Endothelial cell of umbilical vein (primary cell): Measurements from ENCODE around the gene BMPR1B. TPM values are rescaled to one million over a fixed set of nuclear protein-coding genes. Genes with fewer than 3 reads are reported as not detected.

Experiments used
- BruUV-seq: library from RNA; stranded (reverse); fragments of 400-500 nt; replicated peaks from 2 replicates; lab custom pipeline; 2021; lab: Mats Ljungman, UMichigan
- CTCF ChIA-PET: fragments of 300-600, 350-600 bp; sonication (Branson Sonifier 250); formaldehyde crosslinking; loops from one replicate; lab custom pipeline; 2021; ENCODE audit warnings: antibody characterized with exemption, inconsistent platforms; lab: Charles Lee
- POLR2A ChIA-PET: fragments of 300-600, 350-600 bp; sonication (Branson Sonifier 250); formaldehyde crosslinking; loops from one replicate; lab custom pipeline; 2021; ENCODE audit warnings: antibody characterized with exemption, inconsistent platforms; lab: Charles Lee
- DNase-seq: peaks from one replicate; pipeline ENCODE4 v3.0.0-alpha.2; 2011; ENCODE audit warnings: low read depth, low spot score
- FAIRE-seq: peaks from 2 replicates; lab custom pipeline; 2011; peaks lifted over from hg19 to GRCh38; lab: Jason Lieb, UNC
- H2AFZ ChIP-seq: 2 replicates; pipeline ENCODE4 v1.6.0; 2012; ENCODE audit warnings: low read depth, low read length, control low read depth, inconsistent platforms
- H3K27ac ChIP-seq: 2 replicates; pipeline ENCODE4 v1.5.1; 2011; ENCODE audit warnings: low read depth, mild to moderate bottlenecking, control low read depth, low read length, moderate library complexity; ENCODE audit not compliant: insufficient read depth
- H3K27me3 ChIP-seq, 2 experiments: 2 replicates each; pipeline versions ENCODE4 v1.6.0 to v1.6.1; 2011; ENCODE audit warnings: low read length in 2 of 2, mixed read lengths in 1 of 2; ENCODE audit not compliant: control insufficient read depth in 2 of 2, insufficient read depth in 2 of 2
- H3K36me3 ChIP-seq, 2 experiments: 2 replicates in 1 of 2; 3 replicates in 1 of 2; pipeline ENCODE4 v1.5.1; 2011; ENCODE audit warnings: low read length in 2 of 2, mild to moderate bottlenecking in 1 of 2, moderate library complexity in 1 of 2; ENCODE audit not compliant: control insufficient read depth in 2 of 2, insufficient read depth in 2 of 2; ENCODE audit errors: extremely low read depth in 1 of 2
- H3K4me1 ChIP-seq: 3 replicates; pipeline ENCODE4 v1.5.1; 2011; ENCODE audit warnings: mild to moderate bottlenecking, low read length; ENCODE audit not compliant: control insufficient read depth, insufficient read depth; ENCODE audit errors: extremely low read depth
- H3K4me2 ChIP-seq: 2 replicates; pipeline ENCODE4 v1.6.1; 2011; ENCODE audit warnings: low read length, control low read depth, mixed read lengths; ENCODE audit not compliant: insufficient read depth
- H3K4me3 ChIP-seq, 3 experiments: fragments of 200-600 bp in 1 of 3; sonication (generic), shearing (Covaris generic) in 1 of 3; replicated peaks in 1 of 3; 2 replicates each; pipeline ENCODE4 v1.5.1; 2011 to 2016; ENCODE audit warnings: control low read depth in 3 of 3, low read length in 3 of 3, mild to moderate bottlenecking in 2 of 3, inconsistent platforms in 1 of 3, low read depth in 1 of 3, moderate library complexity in 1 of 3; ENCODE audit not compliant: insufficient read depth in 1 of 3
- H3K79me2 ChIP-seq: 2 replicates; pipeline ENCODE4 v1.6.0; 2012; ENCODE audit warnings: low read length, inconsistent platforms; ENCODE audit not compliant: control insufficient read depth, insufficient read depth
- H3K9ac ChIP-seq: replicated peaks from 2 replicates; pipeline ENCODE3; 2011; ENCODE audit warnings: low read length, control low read depth; ENCODE audit not compliant: insufficient read depth; ENCODE audit errors: extremely low read depth
- H3K9me1 ChIP-seq: replicated peaks from 3 replicates; pipeline ENCODE4 v1.6.0; 2011; ENCODE audit warnings: mild to moderate bottlenecking, low read length; ENCODE audit not compliant: control insufficient read depth, insufficient read depth; ENCODE audit errors: extremely low read depth
- H3K9me3 ChIP-seq: replicated peaks from 2 replicates; pipeline ENCODE4 v1.5.1; 2012; ENCODE audit warnings: low read length, inconsistent platforms; ENCODE audit not compliant: control insufficient read depth, insufficient read depth
- H4K20me1 ChIP-seq: replicated peaks from 2 replicates; pipeline ENCODE3; 2011; ENCODE audit warnings: mild to moderate bottlenecking, low read length; ENCODE audit not compliant: control insufficient read depth, insufficient read depth; ENCODE audit errors: extremely low read depth
- EZH2 ChIP-seq: IDR thresholded peaks from 2 replicates; pipeline ENCODE4 v1.6.1; 2012; ENCODE audit warnings: borderline replicate concordance, low read depth, mild to moderate bottlenecking, moderate library complexity, low read length, inconsistent platforms; ENCODE audit not compliant: severe bottlenecking
- FOS ChIP-seq: IDR thresholded peaks from 2 replicates; pipeline ENCODE4 v1.6.1; 2011; ENCODE audit warnings: mild to moderate bottlenecking, low read length, moderate library complexity, borderline replicate concordance; ENCODE audit not compliant: insufficient read depth
- GATA2 ChIP-seq: IDR thresholded peaks from 2 replicates; pipeline ENCODE4 v1.7.0; 2011; ENCODE audit warnings: low read depth, mild to moderate bottlenecking, moderate library complexity, mixed read lengths, low read length; ENCODE audit not compliant: insufficient read length, insufficient read depth
- JUN ChIP-seq: IDR thresholded peaks from 2 replicates; pipeline ENCODE4 v1.6.1; 2011; ENCODE audit warnings: borderline replicate concordance, low read depth; ENCODE audit not compliant: insufficient read length, insufficient read depth
- MYC ChIP-seq: IDR thresholded peaks from one replicate; pipeline ENCODE4 v1.6.1; 2011; ENCODE audit warnings: mild to moderate bottlenecking, low read depth, low read length
- POLR2A ChIP-seq: IDR thresholded peaks from 2 replicates; pipeline ENCODE4 v1.6.1; 2012; ENCODE audit warnings: low read depth, mild to moderate bottlenecking, control low read depth, low read length
- POLR2AphosphoS5 ChIP-seq: IDR thresholded peaks from 2 replicates; pipeline ENCODE4 v1.6.1; 2012; ENCODE audit warnings: low read depth, mild to moderate bottlenecking, control low read depth, low read length, moderate library complexity; ENCODE audit not compliant: insufficient read depth
- dilution Hi-C: fragments of 300-500 bp; cut with MboI; formaldehyde crosslinking; loops from one replicate; pipeline ENCODE4 v1.15.0; 2019; ENCODE audit warnings: low sequenced_read_pairs; ENCODE audit not compliant: extremely low pct_ligation_motif_present
- intact Hi-C: fragments of 100-400 bp; cut with micrococcal nuclease; formaldehyde crosslinking; loops from one replicate; pipeline ENCODE4 v1.10.0; 2022
- polyA plus RNA-seq, 4 experiments: library from polyadenylated mRNA; depleted of rRNA in 3 of 4; stranded (reverse) in 3 of 4; unstranded in 1 of 4; fragments of >200 nt; gene quantifications; 2 replicates each; pipeline versions ENCODE4 v1.2.1 to v1.2.3, GENCODE V29; 2011 to 2012; ENCODE audit warnings: missing spikeins in 1 of 4
- total RNA-seq: library from RNA; stranded (reverse); gene quantifications from 2 replicates; pipeline ENCODE4 v1.2.3, GENCODE V29; 2021
- TF ChIP-seq, protein P1 (sequence below), 2 donors: IDR thresholded peaks; 1 replicate in 1 of 2; 2 replicates in 1 of 2; pipeline ENCODE4 v1.5.1; 2011; ENCODE audit warnings: low read length in 2 of 2, mild to moderate bottlenecking in 2 of 2, moderate library complexity in 2 of 2, control low read depth in 1 of 2, inconsistent platforms in 1 of 2, low read depth in 1 of 2; ENCODE audit not compliant: insufficient read depth in 1 of 2; ENCODE audit errors: extremely low read depth in 1 of 2
- TF ChIP-seq, protein P2 (sequence below): IDR thresholded peaks from 2 replicates; pipeline ENCODE4 v1.6.1; 2011; ENCODE audit not compliant: insufficient read depth, insufficient read length

Gene BMPR1B
- total and polyA plus RNA-seq, 2 donors (not counting 3 experiments of a cell fraction or from before 2014, with no cell fraction given) = 0.28 to 2.1 TPM

DNA sequence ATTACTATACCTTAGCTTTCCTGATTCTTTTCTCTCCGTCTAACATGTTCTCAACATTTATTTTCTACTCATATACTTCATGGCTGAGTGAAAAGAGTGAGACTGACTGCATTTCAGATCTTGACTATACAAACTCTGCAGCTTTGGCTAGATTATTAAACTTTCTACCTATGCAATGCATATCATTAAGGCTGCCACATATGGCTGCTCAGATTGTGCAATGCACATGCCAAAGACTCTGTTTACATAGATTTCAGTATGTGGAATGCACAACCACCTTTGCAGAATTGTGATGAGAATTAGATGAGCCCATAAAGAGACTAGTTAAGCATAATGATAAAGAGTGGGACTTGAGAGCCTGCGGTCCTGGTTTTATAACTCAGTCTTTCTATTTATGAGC, 196.5 kb downstream of the BMPR1B start:
- DNase-seq = no peak
- H3K4me2 ChIP-seq = no peak overlapping the region
- intact Hi-C loops = no loop called here
- no peaks in the 10 kb centered on the region for H3K4me1 ChIP-seq
- H3K27me3 ChIP-seq = no peaks in the 10 kb centered on the region
- no peak for FAIRE-seq
- no peaks in the 10 kb centered on the region for H3K9me1 ChIP-seq
- no peak overlapping the region for H3K4me3 ChIP-seq
- no peak for TF ChIP-seq FOS
- TF ChIP-seq JUN = no peak
- TF ChIP-seq GATA2 = no peak
- no peak for TF ChIP-seq POLR2A
- H2AFZ ChIP-seq = no peak overlapping the region
- BruUV-seq = no TSS peak
- no peak overlapping the region for H3K9ac ChIP-seq
- no peak overlapping the region for H3K27ac ChIP-seq
- no peaks in the 10 kb centered on the region for H3K9me3 ChIP-seq
- POLR2A ChIA-PET = no interaction called here
- CTCF ChIA-PET = no interaction called here
- H4K20me1 ChIP-seq = no peaks in the 10 kb centered on the region
- no peaks in the 10 kb centered on the region for H3K79me2 ChIP-seq
- H3K36me3 ChIP-seq = no peaks in the 10 kb centered on the region
- dilution Hi-C loops = no loop called here

DNA sequence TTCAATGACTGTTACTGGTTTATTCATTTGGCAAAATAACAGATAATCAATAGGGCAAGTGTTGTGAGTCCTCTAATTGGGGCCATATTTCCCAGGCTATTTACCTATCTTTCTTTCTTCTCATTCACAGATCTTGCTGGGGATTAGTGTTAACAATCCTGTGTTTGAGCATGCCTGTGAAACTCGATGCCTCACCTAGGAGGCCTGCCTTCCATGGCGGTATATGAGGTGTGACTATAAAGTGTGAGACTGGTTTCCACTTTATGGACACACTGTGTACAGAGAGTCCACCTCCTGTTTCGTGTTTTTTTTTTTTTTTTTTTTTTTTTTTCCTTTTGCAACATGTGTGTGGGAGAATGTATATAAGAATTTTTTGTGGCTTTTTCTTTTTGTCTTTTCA, 199.3 kb downstream of the BMPR1B start:
- Histone ChIP-seq H3K27ac (no peak overlapping the region), H3K9me1 (no peaks in the 10 kb centered on the region), H3K4me3 (no peak overlapping the region), H3K9me3 (no peaks in the 10 kb centered on the region), H4K20me1 (no peaks in the 10 kb centered on the region), H3K27me3 (no peaks in the 10 kb centered on the region), H2AFZ (no peak overlapping the region), H3K36me3 (no peaks in the 10 kb centered on the region), H3K79me2 (no peaks in the 10 kb centered on the region), H3K4me1 (no peaks in the 10 kb centered on the region), H3K4me2 (no peak overlapping the region), H3K9ac (no peak overlapping the region)
- dilution Hi-C loops (no loop called here), intact Hi-C loops (no loop called here)
- TF ChIP-seq GATA2 = no peak
- no peak for TF ChIP-seq MYC
- TF ChIP-seq, protein P1, sequence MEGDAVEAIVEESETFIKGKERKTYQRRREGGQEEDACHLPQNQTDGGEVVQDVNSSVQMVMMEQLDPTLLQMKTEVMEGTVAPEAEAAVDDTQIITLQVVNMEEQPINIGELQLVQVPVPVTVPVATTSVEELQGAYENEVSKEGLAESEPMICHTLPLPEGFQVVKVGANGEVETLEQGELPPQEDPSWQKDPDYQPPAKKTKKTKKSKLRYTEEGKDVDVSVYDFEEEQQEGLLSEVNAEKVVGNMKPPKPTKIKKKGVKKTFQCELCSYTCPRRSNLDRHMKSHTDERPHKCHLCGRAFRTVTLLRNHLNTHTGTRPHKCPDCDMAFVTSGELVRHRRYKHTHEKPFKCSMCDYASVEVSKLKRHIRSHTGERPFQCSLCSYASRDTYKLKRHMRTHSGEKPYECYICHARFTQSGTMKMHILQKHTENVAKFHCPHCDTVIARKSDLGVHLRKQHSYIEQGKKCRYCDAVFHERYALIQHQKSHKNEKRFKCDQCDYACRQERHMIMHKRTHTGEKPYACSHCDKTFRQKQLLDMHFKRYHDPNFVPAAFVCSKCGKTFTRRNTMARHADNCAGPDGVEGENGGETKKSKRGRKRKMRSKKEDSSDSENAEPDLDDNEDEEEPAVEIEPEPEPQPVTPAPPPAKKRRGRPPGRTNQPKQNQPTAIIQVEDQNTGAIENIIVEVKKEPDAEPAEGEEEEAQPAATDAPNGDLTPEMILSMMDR (IDR thresholded peaks at IDR 0.05; ENCODE audit: extremely low read depth in 1 of 2, insufficient read depth in 1 of 2, low read depth in 1 of 2, low read length in 2 of 2) = no peak
- TF ChIP-seq, protein P2, sequence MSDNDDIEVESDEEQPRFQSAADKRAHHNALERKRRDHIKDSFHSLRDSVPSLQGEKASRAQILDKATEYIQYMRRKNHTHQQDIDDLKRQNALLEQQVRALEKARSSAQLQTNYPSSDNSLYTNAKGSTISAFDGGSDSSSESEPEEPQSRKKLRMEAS = no peak
- TF ChIP-seq FOS = no peak
- TF ChIP-seq JUN = no peak
- no peak for TF ChIP-seq POLR2A
- TF ChIP-seq POLR2AphosphoS5 = no peak
- TF ChIP-seq EZH2 = no peak
- ChIA-PET POLR2A (no interaction called here), CTCF (no interaction called here)
- BruUV-seq = no TSS peak
- DNase-seq (no peak), FAIRE-seq (no peak)
